SU-DHL-6 (cell line): ENCODE measurements around the gene TBCK.

Source experiments
- H2AFZ ChIP-seq: fragments of 200-600 bp; sonication (generic); 2 replicates; pipeline ENCODE4 v1.6.1; 2014; ENCODE audit warnings: low read depth, mild to moderate bottlenecking, moderate library complexity, mixed read lengths, antibody characterized with exemption, low read length; ENCODE audit not compliant: severe bottlenecking
- H3F3A ChIP-seq: fragments of 200-600 bp; shearing (Covaris generic); 2 replicates; pipeline ENCODE4 v1.6.0; 2016; ENCODE audit warnings: antibody characterized with exemption, mild to moderate bottlenecking; ENCODE audit not compliant: insufficient read depth
- H3K27ac ChIP-seq: fragments of 200-600 bp; sonication (generic); 2 replicates; pipeline ENCODE4 v1.5.1; 2016; ENCODE audit warnings: low read depth, mild to moderate bottlenecking, low read length, moderate library complexity, mixed read lengths
- H3K27me3 ChIP-seq: fragments of 200-600 bp; sonication (generic), shearing (Covaris generic); 2 replicates; pipeline ENCODE4 v1.6.0; 2014; ENCODE audit warnings: mild to moderate bottlenecking, low read length
- H3K36me3 ChIP-seq: fragments of 200-600 bp; sonication (generic); 2 replicates; pipeline ENCODE4 v1.6.1; 2014; ENCODE audit warnings: mild to moderate bottlenecking, low read length, mixed read lengths
- H3K4me2 ChIP-seq: fragments of 300-600, 200-600 bp; shearing (Covaris generic), sonication (generic); 2 replicates; pipeline ENCODE4 v1.6.0; 2014; ENCODE audit warnings: low read length, low read depth, mild to moderate bottlenecking; ENCODE audit not compliant: poor library complexity, severe bottlenecking
- H3K4me3 ChIP-seq: fragments of 200-600 bp; sonication (generic); 2 replicates; pipeline ENCODE4 v1.5.1; 2014; ENCODE audit warnings: antibody characterized with exemption, low read length, mild to moderate bottlenecking, mixed read lengths; ENCODE audit not compliant: insufficient read depth, poor library complexity, severe bottlenecking
- H3K79me2 ChIP-seq: fragments of 200-600 bp; sonication (generic); 2 replicates; pipeline ENCODE4 v1.6.1; 2014; ENCODE audit warnings: mild to moderate bottlenecking, low read length, moderate library complexity; ENCODE audit not compliant: insufficient read depth
- H3K9ac ChIP-seq: fragments of 200-600 bp; sonication (generic); 2 replicates; pipeline ENCODE4 v1.7.0; 2014; ENCODE audit warnings: mild to moderate bottlenecking, low read length
- H3K9me2 ChIP-seq: fragments of 200-600 bp; sonication (generic); replicated peaks from 2 replicates; pipeline ENCODE4 v1.6.1; 2014; ENCODE audit warnings: low read length; ENCODE audit not compliant: insufficient read depth
- H3K9me3 ChIP-seq: fragments of 200-600 bp; sonication (generic); 2 replicates; pipeline ENCODE4 v1.6.1; 2014; ENCODE audit warnings: low read length, mixed read lengths; ENCODE audit not compliant: insufficient read depth
- H4K20me1 ChIP-seq: fragments of 200-600 bp; sonication (generic); 2 replicates; pipeline ENCODE4 v1.6.1; 2014; ENCODE audit warnings: low read depth, mild to moderate bottlenecking, antibody characterized with exemption, low read length, moderate library complexity, mixed read lengths
- CTCF ChIP-seq: fragments of 200-600 bp; sonication (generic); IDR thresholded peaks from one replicate; pipeline ENCODE4 v1.5.1; 2017; ENCODE audit warnings: antibody characterized with exemption, mild to moderate bottlenecking, low read length, moderate library complexity; ENCODE audit not compliant: insufficient read depth, poor library complexity, severe bottlenecking
- EZH2phosphoT487 ChIP-seq: fragments of 200-600 bp; sonication (generic), shearing (Covaris generic); conservative IDR thresholded peaks from 2 replicates; pipeline ENCODE4 v1.6.1; 2018; ENCODE audit warnings: mild to moderate bottlenecking, antibody characterized with exemption, low read length, moderate library complexity, mixed read lengths

TBCK gene

GRCh38 chr4:106353786-106354185 is 37.8 kb upstream of the TBCK start:
- H3K27me3 ChIP-seq = no peaks in the 10 kb centered on the region
- H3K9me2 ChIP-seq = no peaks in the 10 kb centered on the region
- no peaks in the 10 kb centered on the region for H3K9me3 ChIP-seq
- H3K4me2 ChIP-seq = no peak overlapping the region
- H3K27ac ChIP-seq = no peak overlapping the region
- no peaks in the 10 kb centered on the region for H3K36me3 ChIP-seq
- TF ChIP-seq CTCF = no peak
- TF ChIP-seq EZH2phosphoT487 = no peak
- H2AFZ ChIP-seq = no peak overlapping the region
- no peak overlapping the region for H3K4me3 ChIP-seq
- H4K20me1 ChIP-seq = no peaks in the 10 kb centered on the region
- no peaks in the 10 kb centered on the region for H3K79me2 ChIP-seq
- no peaks in the 10 kb centered on the region for H3F3A ChIP-seq
- H3K9ac ChIP-seq = no peak overlapping the region

GRCh38 chr4:106351016-106351415 is 35.0 kb upstream of the TBCK start:
- Histone ChIP-seq H3K4me3 (no peak overlapping the region), H3K27ac (no peak overlapping the region), H3K79me2 (no peaks in the 10 kb centered on the region), H3K9me3 (no peaks in the 10 kb centered on the region), H3F3A (no peaks in the 10 kb centered on the region), H3K9ac (no peak overlapping the region), H3K4me2 (no peak overlapping the region), H3K9me2 (no peaks in the 10 kb centered on the region), H2AFZ (no peak overlapping the region), H3K27me3 (no peaks in the 10 kb centered on the region), H3K36me3 (0 out of 2 replicates have a peak, but pooled peaks cover 2% of the 10 kb centered on the region), H4K20me1 (no peaks in the 10 kb centered on the region)
- TF ChIP-seq CTCF (no peak), EZH2phosphoT487 (no peak)

GRCh38 chr4:106347167-106347566 is 31.2 kb upstream of the TBCK start:
- H3K9me3 ChIP-seq = no peaks in the 10 kb centered on the region
- no peak overlapping the region for H2AFZ ChIP-seq
- no peaks in the 10 kb centered on the region for H3F3A ChIP-seq
- H3K27me3 ChIP-seq = no peaks in the 10 kb centered on the region
- no peak overlapping the region for H3K9ac ChIP-seq
- 0 out of 2 replicates have a peak, but pooled peaks cover 2% of the 10 kb centered on the region for H3K36me3 ChIP-seq
- no peak for TF ChIP-seq CTCF
- no peak overlapping the region for H3K4me2 ChIP-seq
- peaks cover 9% of the 10 kb centered on the region; the same call in 1 of the 2 replicates for H3K79me2 ChIP-seq
- no peak overlapping the region for H3K27ac ChIP-seq
- no peak overlapping the region for H3K4me3 ChIP-seq
- no peaks in the 10 kb centered on the region for H3K9me2 ChIP-seq
- H4K20me1 ChIP-seq = no peaks in the 10 kb centered on the region

- Histone ChIP-seq H3K27ac (no peak overlapping the region), H3K9ac (no peak overlapping the region), H3K79me2 (peaks cover 15% of the 10 kb centered on the region; the same call in 1 of the 2 replicates), H3F3A (no peaks in the 10 kb centered on the region), H3K36me3 (0 out of 2 replicates have a peak, but pooled peaks cover 2% of the 10 kb centered on the region), H3K9me2 (no peaks in the 10 kb centered on the region), H3K4me3 (no peak overlapping the region), H3K9me3 (no peaks in the 10 kb centered on the region), H4K20me1 (no peaks in the 10 kb centered on the region), H3K4me2 (no peak overlapping the region), H3K27me3 (no peaks in the 10 kb centered on the region), H2AFZ (no peak overlapping the region)
- no peak for TF ChIP-seq EZH2phosphoT487
- no peak for TF ChIP-seq CTCF
Observed at GRCh38 chr4:106344647-106344970, 28.6 kb upstream of the TBCK start.
